ENCODE data around the gene ATRNL1.

Gene ATRNL1

GRCh38 chr10:115915429-115915828 lies 822.3 kb downstream of the ATRNL1 start:
- no peak for DNase-seq

GRCh38 chr10:115918812-115919211 lies 825.6 kb downstream of the ATRNL1 start:
- DNase-seq, result no peak

- no peak for DNase-seq
These were observed 828.6 kb downstream of the ATRNL1 start for GRCh38 chr10:115921795-115922194.

- no peak for DNase-seq
These were observed 838.1 kb downstream of the ATRNL1 start for GRCh38 chr10:115931309-115931708.

- DNase-seq, result no peak
These were observed 838.9 kb downstream of the ATRNL1 start for GRCh38 chr10:115932099-115932498.

GRCh38 chr10:115933098-115933497 lies 839.9 kb downstream of the ATRNL1 start:
- no peak for DNase-seq

- no peak for DNase-seq
These were observed 842.6 kb downstream of the ATRNL1 start for GRCh38 chr10:115935731-115936130.

GRCh38 chr10:115936926-115937767 lies 844.0 kb downstream of the ATRNL1 start:
- DNase-seq, result no peak

GRCh38 chr10:115937768-115938056 lies 844.5 kb downstream of the ATRNL1 start:
- no peak for DNase-seq

- no peak for DNase-seq
These were observed 846.1 kb downstream of the ATRNL1 start for GRCh38 chr10:115939101-115939854.

GRCh38 chr10:115941361-115941771 lies 848.2 kb downstream of the ATRNL1 start:
- DNase-seq, result no peak

GRCh38 chr10:115942101-115942500 lies 848.9 kb downstream of the ATRNL1 start:
- no peak for DNase-seq

GRCh38 chr10:115944538-115944937 lies 851.4 kb downstream of the ATRNL1 start:
- DNase-seq, result no peak

- no peak for DNase-seq
These were observed 852.7 kb downstream of the ATRNL1 start for GRCh38 chr10:115945701-115946445.

- DNase-seq, result no peak
These were observed 853.9 kb downstream of the ATRNL1 start for GRCh38 chr10:115947104-115947503.

GRCh38 chr10:115948465-115948864 lies 855.3 kb downstream of the ATRNL1 start:
- no peak for DNase-seq

- DNase-seq, result no peak
These were observed 856.2 kb downstream of the ATRNL1 start for GRCh38 chr10:115949282-115949844.

- DNase-seq, result no peak
These were observed 857.2 kb downstream of the ATRNL1 start for GRCh38 chr10:115950320-115950719.

GRCh38 chr10:115951242-115951641 lies 858.1 kb downstream of the ATRNL1 start:
- DNase-seq, result no peak

GRCh38 chr10:115953281-115953680 lies 860.1 kb downstream of the ATRNL1 start:
- no peak for DNase-seq

GRCh38 chr10:115953968-115954367 lies 860.8 kb downstream of the ATRNL1 start:
- DNase-seq, result no peak

GRCh38 chr10:115956225-115957011 lies 863.3 kb downstream of the ATRNL1 start:
- DNase-seq, result no peak

Measured in CD4-positive, alpha-beta T cell treated with Interleukin-1 beta for 1 hour (primary cell).